ENCODE data around the gene CCDC154.
A peak's percentile ranks its signal among the peaks of the same experiment; 100 is the strongest.
"Not testable (repeated sequence)": the region's sequence is repeated elsewhere in the genome, so short reads cannot be mapped to it uniquely, and the experiment has no call there.

Gene CCDC154

GRCh38 chr16:1443980-1444729, at the start of gene CCDC154:
Gene CCDC154, minus strand, starts transcription at chr16:1444556. Its CDS starts 234 bp downstream, at chr16:1444322.
- no peak for DNase-seq (ENCODE audit: low read depth)

- DNase-seq (ENCODE audit: low read depth): no peak
These were observed 49.4 kb upstream of the CCDC154 start for GRCh38 chr16:1493746-1494094.

GRCh38 chr16:1492923-1493745, 48.8 kb upstream of the CCDC154 start, which contains the start of gene TELO2:
Gene TELO2, plus strand, starts transcription at chr16:1493360. Its CDS starts 922 bp downstream, at chr16:1494282.
- peak; percentile 78 for DNase-seq (ENCODE audit: low read depth)

GRCh38 chr16:1492082-1492922, 47.9 kb upstream of the CCDC154 start:
- no peak for DNase-seq (ENCODE audit: low read depth)

- no peak for DNase-seq (ENCODE audit: low read depth)
These were observed 47.0 kb upstream of the CCDC154 start for GRCh38 chr16:1491327-1491726.

GRCh38 chr16:1489077-1489476, 44.7 kb upstream of the CCDC154 start:
- no peak for DNase-seq (ENCODE audit: low read depth)

- DNase-seq (ENCODE audit: low read depth): no peak
These were observed 44.3 kb upstream of the CCDC154 start, which contains the start of gene PTX4 for GRCh38 chr16:1488619-1489018. Gene PTX4, minus strand, starts transcription at chr16:1488944. Its CDS starts 35 bp downstream, at chr16:1488909.

GRCh38 chr16:1488054-1488601, 43.8 kb upstream of the CCDC154 start:
- DNase-seq (ENCODE audit: low read depth): no peak

- no peak for DNase-seq (ENCODE audit: low read depth)
These were observed 43.2 kb upstream of the CCDC154 start for GRCh38 chr16:1487395-1488053.

- DNase-seq (ENCODE audit: low read depth): no peak
These were observed 42.4 kb upstream of the CCDC154 start for GRCh38 chr16:1486551-1487390.

- DNase-seq (ENCODE audit: low read depth): no peak
These were observed 41.6 kb upstream of the CCDC154 start for GRCh38 chr16:1485847-1486496.

GRCh38 chr16:1481906-1482835, 37.8 kb upstream of the CCDC154 start:
- no peak for DNase-seq (ENCODE audit: low read depth)

GRCh38 chr16:1478937-1479336, 34.6 kb upstream of the CCDC154 start:
- not testable (repeated sequence) for DNase-seq (ENCODE audit: low read depth)

- no peak for DNase-seq (ENCODE audit: low read depth)
These were observed 32.7 kb upstream of the CCDC154 start for GRCh38 chr16:1477033-1477432.

- DNase-seq (ENCODE audit: low read depth): no peak
These were observed 31.3 kb upstream of the CCDC154 start for GRCh38 chr16:1475552-1476114.

- DNase-seq (ENCODE audit: low read depth): peak; percentile 73
These were observed 30.6 kb upstream of the CCDC154 start, which contains the start of gene CLCN7 for GRCh38 chr16:1474796-1475551. Gene CLCN7, minus strand, starts transcription at chr16:1475028. Its CDS starts 54 bp downstream, at chr16:1474974.

GRCh38 chr16:1474082-1474795, 29.9 kb upstream of the CCDC154 start:
- no peak for DNase-seq (ENCODE audit: low read depth)

All from stimulated activated CD8-positive, alpha-beta memory T cell treated with anti-CD3 and anti-CD28 coated beads, Interleukin-12 subunit alpha, Interleukin-12 subunit beta, amount 100 ng/mL, for 1 hour (primary cell).